ENCODE measurements around the gene ALDH3B1.

ALDH3B1 gene

GRCh38 chr11:68077617-68078582, 67.8 kb downstream of the ALDH3B1 start:
- H3K27me3 ChIP-seq (ENCODE audit: insufficient read depth, low read length, poor library complexity, severe bottlenecking), result no peaks in the 10 kb centered on the region
- H3K4me2 ChIP-seq (ENCODE audit: low read depth, low read length, poor library complexity, severe bottlenecking), result no peak overlapping the region
- no peaks in the 10 kb centered on the region for H4K20me1 ChIP-seq (ENCODE audit: insufficient read depth, low read length, poor library complexity, severe bottlenecking)
- H2AFZ ChIP-seq (ENCODE audit: low read length), result no peak overlapping the region
- H3K36me3 ChIP-seq (ENCODE audit: insufficient read depth, low read length), result peaks cover 59% of the 10 kb centered on the region; the same call in 1 of the 2 replicates
- H3K79me2 ChIP-seq (ENCODE audit: insufficient read depth, low read length), result peaks cover 3% of the 10 kb centered on the region; the same call in 1 of the 2 replicates
- H3K4me1 ChIP-seq (ENCODE audit: insufficient read depth, low read length, poor library complexity, severe bottlenecking), result no peaks in the 10 kb centered on the region
- no peaks in the 10 kb centered on the region for H3F3A ChIP-seq (ENCODE audit: low read depth)
- no peak for TF ChIP-seq EZH2phosphoT487 (IDR thresholded peaks at IDR 0.05; ENCODE audit: borderline replicate concordance)
- TF ChIP-seq, protein P1, sequence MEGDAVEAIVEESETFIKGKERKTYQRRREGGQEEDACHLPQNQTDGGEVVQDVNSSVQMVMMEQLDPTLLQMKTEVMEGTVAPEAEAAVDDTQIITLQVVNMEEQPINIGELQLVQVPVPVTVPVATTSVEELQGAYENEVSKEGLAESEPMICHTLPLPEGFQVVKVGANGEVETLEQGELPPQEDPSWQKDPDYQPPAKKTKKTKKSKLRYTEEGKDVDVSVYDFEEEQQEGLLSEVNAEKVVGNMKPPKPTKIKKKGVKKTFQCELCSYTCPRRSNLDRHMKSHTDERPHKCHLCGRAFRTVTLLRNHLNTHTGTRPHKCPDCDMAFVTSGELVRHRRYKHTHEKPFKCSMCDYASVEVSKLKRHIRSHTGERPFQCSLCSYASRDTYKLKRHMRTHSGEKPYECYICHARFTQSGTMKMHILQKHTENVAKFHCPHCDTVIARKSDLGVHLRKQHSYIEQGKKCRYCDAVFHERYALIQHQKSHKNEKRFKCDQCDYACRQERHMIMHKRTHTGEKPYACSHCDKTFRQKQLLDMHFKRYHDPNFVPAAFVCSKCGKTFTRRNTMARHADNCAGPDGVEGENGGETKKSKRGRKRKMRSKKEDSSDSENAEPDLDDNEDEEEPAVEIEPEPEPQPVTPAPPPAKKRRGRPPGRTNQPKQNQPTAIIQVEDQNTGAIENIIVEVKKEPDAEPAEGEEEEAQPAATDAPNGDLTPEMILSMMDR (conservative IDR thresholded peaks at IDR 0.05; ENCODE audit: low read length), result no peak
- no peak overlapping the region for H3K4me3 ChIP-seq (ENCODE audit: low read length, poor library complexity, severe bottlenecking)
- no peak overlapping the region for H3K9ac ChIP-seq (ENCODE audit: low read depth, low read length, poor library complexity, severe bottlenecking)
- no peaks in the 10 kb centered on the region for H3K9me3 ChIP-seq (ENCODE audit: insufficient read depth, low read depth, low read length)
- H3K9me2 ChIP-seq (replicated peaks; ENCODE audit: low read depth, low read length), result no peaks in the 10 kb centered on the region
